Fibroblast of skin of right biceps (primary cell): ENCODE results near the gene ACTRT2.

Experiments
- DNase-seq: peaks from one replicate; pipeline ENCODE4 v3.0.0-alpha.2; 2013

Gene ACTRT2

DNA sequence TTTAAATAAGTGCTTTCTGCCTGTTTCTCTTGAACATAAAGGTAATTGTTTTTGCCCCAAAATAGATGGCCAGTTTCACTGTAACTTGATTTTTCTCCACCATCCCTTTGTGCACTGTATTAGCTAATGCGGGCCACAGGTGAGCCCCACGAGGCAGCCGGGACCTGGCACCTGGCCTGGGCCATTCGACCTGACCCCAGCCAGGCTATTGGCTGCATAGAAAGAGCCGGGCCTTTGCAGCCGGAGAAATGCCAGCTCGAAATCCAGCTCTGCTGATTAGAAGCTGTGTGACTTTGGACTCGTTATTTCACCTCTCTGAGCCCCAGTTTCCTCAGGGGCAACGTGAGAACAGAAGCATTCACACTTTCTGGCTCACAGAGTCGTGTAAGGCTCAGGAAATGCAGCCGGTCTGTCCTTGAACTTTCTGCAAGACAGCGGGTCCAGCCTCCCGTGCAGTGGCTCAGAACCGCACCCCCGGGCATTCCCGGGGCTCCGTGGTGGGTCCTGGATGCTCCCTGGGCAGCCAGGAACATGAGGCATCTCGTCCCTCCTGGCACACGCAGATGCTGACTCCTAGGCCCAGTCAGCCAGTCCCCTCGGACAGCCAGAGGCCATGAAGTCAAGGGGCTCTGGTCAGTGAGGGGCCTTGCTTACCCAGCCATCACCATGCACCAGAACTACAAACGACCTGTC, 37.4 kb upstream of the ACTRT2 start:
- no peak for DNase-seq

DNA sequence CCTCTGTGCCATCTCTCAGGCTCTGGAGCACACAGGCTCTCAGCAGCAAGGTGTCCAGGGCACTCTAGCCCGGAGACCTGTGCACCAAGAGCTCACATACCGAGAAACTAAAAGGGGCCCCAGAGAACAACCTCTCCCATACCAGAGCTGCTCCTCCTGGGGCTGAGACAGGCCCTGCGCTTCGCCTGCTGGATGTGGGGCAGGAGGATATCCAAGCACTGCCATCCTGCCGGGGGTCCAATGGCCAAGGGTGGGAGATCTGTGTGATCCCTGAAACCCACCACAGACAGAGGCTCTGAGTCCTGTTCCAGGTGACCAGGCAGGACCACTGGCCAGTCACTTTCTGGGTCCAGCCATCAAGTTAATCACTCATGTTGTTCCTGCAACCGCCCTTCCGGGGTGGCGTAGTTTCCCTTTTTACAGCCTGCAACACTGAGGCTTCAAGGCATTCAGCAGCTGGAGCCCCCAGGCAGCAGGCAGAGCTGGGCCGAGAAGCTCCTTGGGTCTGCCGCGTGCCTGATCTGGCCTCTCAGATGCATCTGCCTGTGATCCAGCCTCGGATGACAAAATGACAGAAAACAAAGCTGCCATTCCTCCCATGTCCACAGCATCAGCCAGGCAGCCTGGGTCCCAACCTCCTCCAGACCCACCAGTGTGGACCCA, 36.7 kb upstream of the ACTRT2 start:
- DNase-seq, result no peak

GRCh38 chr1:2985067-2985561, 36.2 kb upstream of the ACTRT2 start:
- DNase-seq, result peak; percentile 8

DNA sequence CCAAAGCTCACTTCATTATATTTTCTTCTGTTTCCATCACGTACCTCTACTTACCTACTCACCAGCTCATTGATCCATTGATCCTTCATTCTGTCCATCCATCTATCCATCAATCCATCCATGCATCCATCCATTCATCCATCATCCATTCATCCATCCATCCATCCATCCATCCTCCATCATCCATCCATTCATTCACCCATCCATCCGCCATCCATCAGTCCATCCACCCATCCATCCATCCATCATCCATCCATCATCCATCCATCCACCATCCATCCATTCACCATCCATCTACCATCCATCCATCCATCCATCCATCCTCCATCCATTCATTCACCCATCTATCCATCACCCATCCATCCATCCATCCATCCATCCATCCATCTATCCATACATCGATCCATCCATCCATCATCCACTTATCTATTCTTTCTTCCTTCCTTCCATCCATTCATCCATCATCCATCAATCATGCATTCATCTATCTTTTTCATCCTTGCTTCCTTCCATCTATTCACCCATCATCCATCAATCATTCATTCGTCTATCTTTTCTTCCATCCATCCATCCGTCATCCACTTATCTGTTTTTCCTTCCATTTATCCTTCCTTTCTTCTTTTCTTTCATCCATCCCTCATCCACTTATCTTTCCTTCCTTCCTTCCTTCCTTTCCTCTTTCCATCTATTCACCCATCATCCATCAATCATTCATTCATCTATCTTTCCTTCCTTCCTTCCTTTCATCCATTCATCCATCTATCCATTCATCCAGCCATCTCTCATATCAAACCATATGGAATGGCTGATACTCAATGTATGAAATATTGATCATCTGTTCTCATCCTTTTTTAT, 35.3 kb upstream of the ACTRT2 start:
- no peak for DNase-seq

DNA sequence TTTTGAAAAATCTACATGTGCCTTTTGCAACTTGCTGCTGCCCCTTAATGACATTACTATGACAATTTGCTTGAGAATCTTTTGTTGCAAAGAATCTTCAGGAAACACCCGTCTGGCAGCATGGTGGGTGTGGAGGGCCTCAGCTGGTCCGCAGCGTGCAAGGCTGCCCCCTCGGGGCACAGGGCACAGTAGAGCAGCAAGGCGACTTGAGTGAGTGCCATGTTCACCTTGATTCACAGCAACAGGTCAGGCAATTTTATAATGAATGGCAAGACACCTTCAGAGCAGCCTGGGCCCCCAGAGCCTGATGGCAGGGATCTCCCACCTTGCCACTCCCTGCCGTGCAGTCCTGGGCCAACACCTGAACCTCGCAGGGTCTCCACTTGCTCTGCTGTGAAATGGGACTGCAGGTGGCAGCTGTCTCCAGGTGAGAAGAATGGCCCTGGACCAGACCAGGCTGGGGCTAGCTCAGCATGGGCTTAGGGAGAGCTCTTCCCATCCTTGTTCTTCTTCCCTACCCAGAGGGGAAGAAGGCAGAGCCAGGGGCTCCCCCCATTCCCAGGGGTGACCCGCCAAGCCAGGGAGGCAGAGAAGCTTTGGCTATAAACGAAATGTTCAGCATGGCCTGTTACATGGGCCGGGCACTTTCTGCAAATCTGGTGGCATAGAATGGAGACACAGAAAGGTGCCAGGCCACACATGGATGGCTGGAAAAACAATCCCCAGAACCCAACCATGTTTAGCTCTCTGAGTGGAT, 34.5 kb upstream of the ACTRT2 start:
- no peak for DNase-seq

- DNase-seq, result no peak
Observed at GRCh38 chr1:2987773-2988172, 33.5 kb upstream of the ACTRT2 start.

DNA sequence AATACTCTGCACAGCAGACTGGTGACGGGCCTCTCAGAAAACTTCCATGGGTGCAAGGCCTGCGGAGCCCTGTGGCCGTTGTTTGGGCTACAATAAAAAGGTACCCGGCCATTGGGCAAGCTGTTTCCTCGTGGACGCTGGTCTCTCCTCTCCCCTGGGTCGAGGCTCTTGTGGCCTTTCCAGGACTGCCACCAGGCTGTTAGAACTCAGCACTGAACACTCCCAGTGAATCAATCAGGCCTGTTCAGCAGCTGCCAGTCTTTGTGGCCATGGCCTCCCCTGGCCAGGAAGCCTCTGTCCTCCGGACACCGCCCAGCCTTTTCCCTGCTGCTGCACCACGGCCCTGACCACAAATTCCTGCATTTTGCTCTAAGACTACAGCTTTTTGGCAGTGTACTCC, 33.0 kb upstream of the ACTRT2 start:
- no peak for DNase-seq

GRCh38 chr1:2989185-2989584, 32.1 kb upstream of the ACTRT2 start:
- no peak for DNase-seq

DNA sequence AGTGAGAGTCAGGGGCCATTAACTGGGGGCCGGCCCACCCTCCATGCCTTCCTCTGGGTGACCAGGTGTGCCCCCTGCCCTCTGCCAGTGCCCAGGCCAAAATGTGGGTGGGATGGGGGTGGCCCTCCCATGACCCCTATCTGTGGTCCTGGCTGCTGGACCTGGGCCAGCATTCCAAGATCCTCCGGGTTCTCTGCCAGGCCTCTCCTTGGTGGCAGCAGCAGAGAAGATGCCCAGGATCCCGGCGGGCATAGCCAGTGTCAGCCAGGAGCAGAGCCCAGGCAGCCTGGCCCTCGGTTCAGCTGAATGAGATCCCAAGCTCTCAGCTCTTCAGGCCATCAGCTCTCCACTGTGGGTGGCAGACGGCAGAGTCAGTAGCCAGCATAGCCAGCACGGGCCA, 31.3 kb upstream of the ACTRT2 start:
- DNase-seq, result no peak

GRCh38 chr1:2990376-2991115, 30.7 kb upstream of the ACTRT2 start:
- DNase-seq, result no peak

DNA sequence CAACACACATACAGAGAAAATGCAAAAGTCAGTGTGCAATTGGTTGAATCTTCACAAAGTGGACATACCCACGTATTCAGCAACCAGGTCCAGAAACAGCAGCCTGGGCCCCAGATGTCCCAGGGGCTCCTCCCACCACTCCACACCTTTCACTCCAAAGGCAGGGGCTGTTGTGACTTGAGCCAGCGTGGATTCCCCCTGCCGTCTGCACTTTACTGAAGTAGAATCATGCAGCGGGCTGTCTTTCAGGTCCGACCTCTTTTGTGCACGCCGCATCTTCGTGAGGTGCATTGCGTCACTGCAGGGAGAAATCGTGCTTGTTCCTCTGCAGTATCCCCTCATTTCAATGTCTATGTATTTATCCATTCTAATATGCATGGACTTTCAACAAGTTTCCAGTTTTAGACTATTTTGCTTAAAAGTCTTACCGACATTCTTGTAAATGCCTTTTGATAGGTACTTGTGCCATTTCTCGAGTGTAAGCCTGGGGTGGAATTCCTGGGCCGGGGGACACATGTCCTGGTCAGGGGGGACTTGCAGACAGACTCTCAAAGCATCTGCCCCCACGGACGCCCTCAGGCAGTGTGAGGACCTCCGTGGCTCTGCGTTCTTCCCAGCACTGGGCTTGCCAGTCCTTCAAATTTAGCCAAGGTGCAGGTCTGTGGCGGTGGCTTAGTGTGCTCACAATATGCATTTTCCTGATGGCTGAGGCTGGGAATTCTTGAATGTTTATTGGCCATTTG, 29.3 kb upstream of the ACTRT2 start:
- DNase-seq, result no peak

GRCh38 chr1:2998503-2999100, 22.7 kb upstream of the ACTRT2 start:
- DNase-seq, result no peak

DNA sequence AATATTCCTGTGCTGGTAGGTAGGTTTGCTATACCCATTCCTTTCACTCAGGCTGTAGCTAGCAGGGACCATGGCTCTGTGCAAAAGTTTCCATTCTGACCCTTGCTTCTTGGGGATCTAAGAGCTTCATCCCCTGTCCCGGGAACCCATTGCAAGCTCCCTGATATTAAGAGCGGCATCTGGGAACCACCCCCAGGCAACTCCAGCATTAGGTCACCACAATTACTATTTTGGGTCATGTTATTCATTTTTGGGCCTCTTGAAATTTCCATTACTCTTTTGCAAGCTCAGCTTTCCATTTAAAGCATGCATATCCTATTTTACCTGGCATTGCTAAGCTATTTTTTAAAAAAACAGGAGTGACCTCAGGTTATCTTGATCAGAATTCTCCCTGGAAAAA, 22.1 kb upstream of the ACTRT2 start:
- DNase-seq, result no peak

GRCh38 chr1:2999571-2999970, 21.7 kb upstream of the ACTRT2 start:
- no peak for DNase-seq

- no peak for DNase-seq
Observed at GRCh38 chr1:3000214-3000613, 21.1 kb upstream of the ACTRT2 start.

- DNase-seq, result no peak
Observed at GRCh38 chr1:3000671-3001470, 20.4 kb upstream of the ACTRT2 start.

DNA sequence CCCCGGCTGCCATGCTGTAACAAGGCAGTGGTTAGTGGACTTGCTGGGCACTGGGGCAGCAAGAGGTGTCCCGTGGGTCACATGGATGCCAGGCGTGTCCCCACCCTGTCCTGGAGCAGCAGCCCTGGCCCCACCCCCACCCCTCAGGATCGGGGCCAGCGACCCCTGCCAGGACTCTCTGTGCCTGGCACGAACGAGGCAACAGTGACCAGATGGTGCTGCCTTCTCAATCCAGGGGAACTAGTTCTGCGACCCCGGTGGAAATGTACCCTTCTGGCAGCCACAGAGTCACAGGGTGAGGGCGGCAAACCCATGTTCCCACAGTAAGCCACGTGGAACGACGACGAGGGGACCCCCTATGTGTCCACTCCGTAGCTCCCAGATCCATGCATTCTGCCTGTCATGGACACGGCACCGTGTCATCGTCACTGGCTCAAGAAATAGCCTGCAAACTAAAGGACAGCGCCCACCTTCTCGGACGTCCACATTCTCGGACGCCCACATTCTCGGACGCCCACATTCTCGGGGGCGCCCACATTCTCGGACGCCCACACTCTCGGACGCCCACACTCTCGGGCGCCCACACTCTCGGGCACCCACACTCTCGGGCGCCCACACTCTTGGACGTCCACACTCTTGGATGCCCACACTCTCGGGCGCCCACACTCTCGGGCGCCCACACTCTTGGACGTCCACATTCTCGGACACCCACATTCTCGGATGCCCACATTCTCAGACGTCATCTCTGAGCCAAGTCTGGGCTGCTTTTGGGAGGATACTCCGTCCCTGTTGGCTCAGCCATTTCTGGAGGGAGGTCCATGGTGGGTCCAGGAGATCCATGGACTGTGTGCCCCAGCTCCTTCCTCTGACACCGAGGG, 19.6 kb upstream of the ACTRT2 start:
- DNase-seq, result no peak

- DNase-seq, result no peak
Observed at GRCh38 chr1:3002349-3003038, 18.8 kb upstream of the ACTRT2 start.
